KOPT-K1 (cell line): ENCODE data around the gene GMPR2.

Source experiments
- H3K27ac ChIP-seq: fragments of 200-600 bp; sonication (generic); 2 replicates; pipeline ENCODE4 v1.5.1; 2016; ENCODE audit warnings: antibody characterized with exemption, mild to moderate bottlenecking, low read depth, low read length; ENCODE audit not compliant: poor library complexity, severe bottlenecking
- H3K36me3 ChIP-seq: fragments of 200-600 bp; sonication (generic); 2 replicates; pipeline ENCODE4 v1.5.1; 2017; ENCODE audit warnings: antibody characterized with exemption, mild to moderate bottlenecking, low read length, moderate library complexity; ENCODE audit not compliant: insufficient read depth
- H3K9me3 ChIP-seq: fragments of 200-600 bp; sonication (generic); 2 replicates; pipeline ENCODE4 v1.5.1; 2017; ENCODE audit warnings: antibody characterized with exemption, low read length, mild to moderate bottlenecking; ENCODE audit not compliant: insufficient read depth, poor library complexity, severe bottlenecking

GMPR2 gene

DNA sequence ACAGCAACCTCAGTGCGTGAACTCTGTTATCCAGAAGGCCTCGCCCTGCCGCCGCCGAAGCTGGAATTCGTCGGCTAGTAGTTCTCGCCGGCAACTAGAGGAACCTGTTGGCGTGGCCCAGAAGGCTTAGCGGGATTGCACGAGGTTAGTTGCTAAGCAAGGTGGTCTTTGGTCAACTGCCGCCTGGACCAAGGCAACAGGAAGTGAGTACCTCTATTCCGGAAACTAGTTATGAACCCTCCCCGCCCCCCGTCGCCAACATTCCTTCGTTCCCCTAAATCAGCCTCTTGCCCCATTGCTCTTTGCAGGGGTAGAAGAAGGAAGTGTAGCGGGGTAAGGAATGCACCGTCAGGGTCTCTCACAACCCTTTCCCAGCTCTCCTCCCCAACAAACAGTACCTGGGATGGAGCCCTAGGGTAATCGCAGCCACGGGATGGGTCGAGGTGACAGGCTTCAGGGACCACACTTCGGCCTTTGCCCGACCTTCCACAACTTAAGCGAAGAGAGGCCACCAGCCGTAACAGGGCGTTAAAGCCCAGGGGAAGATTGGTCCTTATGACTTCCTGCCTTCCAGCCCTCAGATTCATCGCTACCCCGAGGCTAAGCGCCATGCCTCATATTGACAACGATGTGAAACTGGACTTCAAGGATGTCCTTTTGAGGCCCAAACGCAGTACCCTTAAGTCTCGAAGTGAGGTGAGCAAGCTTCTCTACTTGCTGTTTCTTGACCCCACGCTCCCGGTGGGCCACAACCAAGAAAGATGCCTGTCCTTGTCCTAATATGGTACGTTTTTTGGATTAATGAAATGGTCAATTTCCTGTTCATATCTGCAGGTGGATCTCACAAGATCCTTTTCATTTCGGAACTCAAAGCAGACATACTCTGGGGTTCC, at the start of gene GMPR2:
GMPR2 (plus strand) TSS at position 285 of the 893 bp plus-strand sequence; CDS start at position 610, 325 bp downstream.
- Histone ChIP-seq H3K27ac (peak within 1 kb of the TSS; percentile 88), H3K9me3 (no peaks in the 10 kb centered on the region), H3K36me3 (peaks cover 49% of the 10 kb centered on the region)

DNA sequence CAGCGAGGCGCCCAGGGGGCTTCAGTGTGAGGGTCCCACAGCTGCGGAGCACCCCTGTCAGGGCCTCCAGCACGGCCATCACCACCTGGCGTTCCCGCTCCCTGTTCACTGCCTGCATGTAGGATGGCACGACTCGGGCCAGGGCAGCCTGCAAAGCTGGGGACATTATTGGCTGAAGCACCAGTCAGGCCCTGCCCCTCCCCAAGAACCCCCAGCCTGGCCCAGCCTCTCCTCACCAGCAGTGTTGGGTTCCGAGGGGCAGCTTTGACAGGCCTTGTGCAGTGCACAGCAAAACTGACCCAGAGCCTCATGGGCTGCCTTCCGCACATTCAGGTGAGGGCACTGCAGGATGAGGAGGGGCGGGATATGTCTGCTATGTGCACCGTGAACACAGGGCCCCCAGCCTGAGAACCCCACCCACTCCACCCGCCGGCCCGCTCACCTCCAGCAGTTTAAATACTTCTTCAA, 49.7 kb upstream of the GMPR2 start:
- H3K36me3 ChIP-seq = peaks cover 91% of the 10 kb centered on the region
- no peaks in the 10 kb centered on the region for H3K9me3 ChIP-seq

DNA sequence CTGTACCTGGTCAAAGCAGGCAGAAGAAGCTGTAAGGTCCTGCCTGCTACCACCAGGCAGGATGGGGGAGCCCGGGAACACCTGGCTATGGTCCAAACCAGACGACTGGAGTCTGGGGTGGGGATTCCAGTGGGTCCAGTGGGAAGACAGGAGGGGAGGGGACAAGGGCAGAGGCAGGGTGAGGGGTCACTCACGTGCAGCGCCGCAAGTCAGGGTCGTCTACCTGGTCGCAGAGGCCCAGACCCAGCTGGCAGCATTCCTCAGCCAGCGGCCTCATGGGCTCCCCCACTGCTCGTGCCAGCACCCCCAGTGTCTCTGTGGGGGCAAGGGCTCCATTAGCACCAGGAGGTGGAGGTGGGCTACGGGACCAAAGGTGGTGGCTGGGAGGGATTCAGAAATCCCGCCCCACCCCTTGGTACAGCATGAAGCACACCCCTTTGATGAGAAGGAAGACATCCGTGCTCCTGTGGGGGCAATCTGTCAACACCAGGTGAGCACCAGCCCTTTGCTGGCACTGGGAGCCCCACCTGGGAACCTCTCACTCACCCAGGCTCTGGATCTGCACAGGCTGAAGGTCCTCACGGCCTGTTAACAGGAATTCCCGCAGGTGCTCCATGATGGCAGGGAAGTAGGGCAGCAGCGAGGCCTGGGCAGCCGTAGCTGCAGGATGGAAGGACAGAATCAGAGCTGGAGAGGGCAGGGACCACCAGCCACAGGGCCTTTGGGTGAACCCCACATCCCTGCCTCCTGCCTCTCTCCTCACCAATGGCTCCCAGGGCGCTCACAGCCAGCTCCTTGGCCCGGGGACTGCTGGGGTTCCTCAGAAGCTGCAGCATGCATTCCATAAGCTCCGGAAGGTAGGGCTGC, 48.4 kb upstream of the GMPR2 start:
- H3K27ac ChIP-seq = no peak overlapping the region
- H3K9me3 ChIP-seq = no peaks in the 10 kb centered on the region
- peaks cover 78% of the 10 kb centered on the region for H3K36me3 ChIP-seq

More for the DNA sequence above, 49.7 kb upstream of the GMPR2 start:
- H3K27ac ChIP-seq = no peak overlapping the region

DNA sequence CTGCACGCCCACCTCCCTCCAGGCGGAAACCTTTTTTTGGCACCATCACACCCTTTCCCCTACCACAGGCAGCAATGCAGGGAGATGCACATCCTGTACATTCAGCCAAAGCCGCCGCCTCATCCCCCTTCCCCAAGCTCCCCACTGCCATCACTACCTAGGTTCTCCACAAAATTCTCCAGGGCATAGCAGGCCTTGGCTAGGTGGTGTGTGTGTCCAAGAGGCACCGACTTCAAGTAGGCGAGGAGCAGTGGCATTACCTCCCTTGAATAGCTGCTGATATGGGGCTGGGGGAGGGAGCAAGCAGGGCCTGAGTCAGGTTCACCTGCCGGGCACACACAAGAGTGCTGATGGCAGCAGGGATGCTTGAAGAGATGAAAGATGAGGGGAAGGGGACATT, 47.7 kb upstream of the GMPR2 start:
- peaks cover 75% of the 10 kb centered on the region for H3K36me3 ChIP-seq
- no peak overlapping the region for H3K27ac ChIP-seq
- H3K9me3 ChIP-seq = no peaks in the 10 kb centered on the region

DNA sequence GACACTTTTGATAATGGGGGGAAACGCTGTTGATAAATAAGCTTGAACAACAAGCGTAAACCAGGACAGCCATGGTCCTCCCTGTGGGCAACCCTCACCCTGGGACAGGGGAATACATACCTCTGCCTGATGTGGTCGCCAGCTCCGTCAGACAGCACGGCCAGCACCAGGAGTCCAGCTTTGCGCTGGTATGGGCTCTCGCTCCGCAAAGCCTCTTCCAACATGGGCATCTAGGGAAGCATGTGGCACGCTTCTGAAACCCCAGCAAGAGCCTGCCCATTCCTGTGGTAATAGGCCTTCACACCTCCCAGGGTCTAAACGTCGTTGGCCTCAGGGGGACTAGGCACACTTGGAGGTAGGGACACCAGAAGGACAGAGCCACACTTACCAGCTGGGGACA, 47.0 kb upstream of the GMPR2 start:
- no peak overlapping the region for H3K27ac ChIP-seq
- H3K9me3 ChIP-seq = no peaks in the 10 kb centered on the region
- H3K36me3 ChIP-seq = peaks cover 74% of the 10 kb centered on the region

DNA sequence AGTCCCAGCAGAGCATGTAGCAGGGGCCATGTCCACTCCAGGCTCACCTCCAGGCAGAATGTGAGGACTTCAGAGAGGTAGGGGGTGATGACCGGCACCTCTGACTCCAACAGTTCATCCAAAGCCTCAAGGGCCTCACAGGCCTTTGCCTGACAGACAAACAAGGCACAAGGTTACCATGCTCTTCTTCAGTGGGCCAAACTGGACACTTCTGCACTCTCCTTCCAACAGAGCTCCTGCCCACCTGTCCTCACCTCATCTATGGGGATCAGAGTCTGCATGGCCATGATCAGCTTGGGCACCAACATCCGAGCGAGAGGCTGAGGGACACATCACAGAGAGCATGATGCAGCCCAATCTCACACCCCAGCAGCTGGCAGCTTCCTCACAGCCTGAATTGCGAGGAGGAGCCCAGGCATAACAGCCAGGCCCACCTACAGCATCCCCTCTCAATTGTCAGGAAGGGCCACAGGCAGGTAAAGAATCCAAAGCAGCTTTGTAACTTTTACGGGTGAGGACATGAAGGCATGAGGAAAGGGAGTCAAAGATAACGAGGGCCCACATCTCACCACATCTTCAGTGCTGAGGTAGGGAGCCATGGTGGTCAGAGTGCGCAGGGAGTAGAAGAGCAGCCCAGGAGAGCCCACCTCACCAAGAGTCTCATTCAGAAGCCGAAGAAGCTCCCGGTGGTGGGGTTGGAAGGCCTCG, 45.7 kb upstream of the GMPR2 start:
- peaks cover 72% of the 10 kb centered on the region for H3K36me3 ChIP-seq
- peak overlapping the region; percentile 66 for H3K27ac ChIP-seq
- H3K9me3 ChIP-seq = no peaks in the 10 kb centered on the region

DNA sequence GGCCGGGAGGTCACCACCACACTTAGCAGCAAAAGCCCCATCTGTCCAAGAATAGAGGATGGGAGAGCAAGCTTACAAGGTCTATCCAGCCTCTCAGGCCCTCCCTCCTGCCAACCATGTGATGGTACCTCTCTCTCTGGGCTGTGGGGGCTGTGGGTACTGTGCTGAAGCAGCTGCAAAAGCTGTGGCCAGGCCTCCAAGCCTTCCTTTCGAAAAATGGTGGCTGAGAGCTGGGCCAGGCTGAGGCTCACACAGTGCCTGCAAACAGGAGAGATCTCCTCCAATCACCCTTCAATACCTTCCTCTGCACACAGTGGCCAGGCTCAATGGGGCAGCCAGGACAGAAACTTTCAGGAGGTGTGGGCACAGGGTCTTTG, 45.2 kb upstream of the GMPR2 start:
- Histone ChIP-seq H3K36me3 (peaks cover 72% of the 10 kb centered on the region), H3K9me3 (no peaks in the 10 kb centered on the region), H3K27ac (peak overlapping the region; percentile 66)

DNA sequence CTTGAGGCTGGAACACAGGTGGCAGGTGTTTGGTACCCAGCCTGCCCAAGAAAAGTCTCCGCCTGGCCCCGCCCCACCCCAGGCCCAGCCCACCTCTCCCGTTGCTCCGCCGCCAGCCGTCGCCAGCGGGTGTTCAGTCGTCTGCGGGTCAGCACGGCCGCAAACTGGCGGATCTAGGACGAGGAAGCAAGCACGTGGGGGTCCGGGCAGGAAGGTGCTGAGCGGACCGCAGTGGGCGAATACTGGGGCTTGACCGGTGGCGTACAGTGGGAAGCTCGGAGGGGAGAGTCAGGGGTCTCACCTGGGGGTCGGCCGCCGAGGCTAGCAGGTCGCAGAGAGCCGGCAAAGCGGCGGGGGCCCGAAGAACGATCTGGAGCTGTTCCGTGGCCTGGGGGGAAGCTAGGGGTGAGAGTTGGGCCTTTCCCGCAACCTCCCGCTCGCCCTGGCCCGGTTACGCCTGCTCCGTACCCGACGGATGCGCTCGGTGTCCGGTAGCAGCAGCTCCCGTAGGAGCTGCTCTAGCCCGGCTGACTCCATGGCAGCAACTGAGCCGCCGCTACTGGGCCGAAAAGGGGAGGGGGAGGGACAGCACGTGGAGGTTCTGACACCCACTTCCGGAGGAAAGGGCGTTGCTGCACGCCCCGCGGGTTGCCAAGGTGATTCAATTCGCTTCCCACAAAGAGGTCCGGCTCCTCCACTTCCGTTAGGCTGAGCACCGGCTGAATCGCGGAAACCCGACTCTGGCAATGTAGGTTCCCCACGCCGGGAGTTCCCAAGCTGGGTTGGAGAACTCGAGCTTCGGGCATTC, 44.3 kb upstream of the GMPR2 start, which contains the start of gene IPO4:
IPO4 (minus strand) TSS at position 566 of the 808 bp plus-strand sequence; CDS start at position 537, 29 bp downstream.
- Histone ChIP-seq H3K9me3 (no peaks in the 10 kb centered on the region), H3K27ac (peak within 1 kb of the TSS; percentile 66), H3K36me3 (peaks cover 71% of the 10 kb centered on the region)

DNA sequence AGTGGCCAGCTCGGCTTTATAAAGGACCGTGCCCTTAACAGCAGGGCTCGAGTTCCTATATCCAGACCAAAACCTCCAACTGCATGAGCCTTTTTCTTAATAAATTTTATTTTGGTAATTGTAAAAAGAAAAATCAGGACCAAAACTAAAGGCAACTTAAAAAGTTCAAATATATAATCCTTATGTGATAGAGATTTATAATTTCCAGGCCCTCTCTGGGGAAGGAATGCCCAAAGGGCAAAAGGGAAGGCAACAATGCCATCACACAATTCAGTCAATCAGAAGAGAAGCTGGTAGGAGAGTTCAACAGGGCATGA, 43.7 kb upstream of the GMPR2 start:
- Histone ChIP-seq H3K36me3 (peaks cover 68% of the 10 kb centered on the region), H3K27ac (peak overlapping the region; percentile 66), H3K9me3 (no peaks in the 10 kb centered on the region)

DNA sequence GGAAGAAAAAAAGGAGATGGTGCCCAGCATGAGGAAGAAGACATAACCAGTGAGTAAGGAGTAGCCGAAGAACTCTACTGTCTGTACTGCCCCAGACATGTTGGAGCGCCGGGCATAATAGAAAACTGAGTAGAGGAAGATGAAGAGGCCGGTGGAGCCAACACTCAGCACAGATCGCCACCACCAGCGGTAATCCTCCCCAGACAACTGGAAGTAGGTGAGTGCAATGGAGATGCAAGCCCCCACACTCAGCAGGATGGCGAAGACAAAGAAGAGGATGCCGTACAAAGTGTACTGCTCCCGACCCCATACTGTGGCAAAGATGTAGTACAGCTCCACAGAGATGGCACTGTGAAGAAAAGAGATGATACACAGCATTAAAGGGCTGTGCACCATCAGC, 43.3 kb upstream of the GMPR2 start:
- peaks cover 67% of the 10 kb centered on the region for H3K36me3 ChIP-seq
- no peaks in the 10 kb centered on the region for H3K9me3 ChIP-seq
- H3K27ac ChIP-seq = peak overlapping the region; percentile 66

DNA sequence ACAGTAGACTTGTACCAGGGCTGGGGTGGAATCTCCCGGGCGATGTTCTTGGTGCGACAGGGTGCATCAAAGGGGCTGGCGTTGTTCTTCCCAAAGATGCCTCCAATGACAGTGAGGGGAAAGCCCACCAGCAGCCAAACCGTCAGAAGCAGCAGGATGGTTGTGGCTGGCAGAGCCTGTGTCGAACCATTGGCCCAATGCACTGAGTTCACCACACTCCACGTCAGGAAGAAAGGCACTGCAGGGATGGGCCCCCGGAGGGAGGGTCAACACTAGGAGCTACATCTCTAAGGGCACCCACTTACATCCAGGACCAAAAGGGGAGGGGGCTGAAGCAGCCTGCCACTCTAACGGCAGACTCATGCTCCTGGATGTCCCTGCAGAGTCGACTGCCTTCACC, 42.3 kb upstream of the GMPR2 start:
- H3K9me3 ChIP-seq = no peaks in the 10 kb centered on the region
- no peak overlapping the region for H3K27ac ChIP-seq
- peaks cover 57% of the 10 kb centered on the region for H3K36me3 ChIP-seq

DNA sequence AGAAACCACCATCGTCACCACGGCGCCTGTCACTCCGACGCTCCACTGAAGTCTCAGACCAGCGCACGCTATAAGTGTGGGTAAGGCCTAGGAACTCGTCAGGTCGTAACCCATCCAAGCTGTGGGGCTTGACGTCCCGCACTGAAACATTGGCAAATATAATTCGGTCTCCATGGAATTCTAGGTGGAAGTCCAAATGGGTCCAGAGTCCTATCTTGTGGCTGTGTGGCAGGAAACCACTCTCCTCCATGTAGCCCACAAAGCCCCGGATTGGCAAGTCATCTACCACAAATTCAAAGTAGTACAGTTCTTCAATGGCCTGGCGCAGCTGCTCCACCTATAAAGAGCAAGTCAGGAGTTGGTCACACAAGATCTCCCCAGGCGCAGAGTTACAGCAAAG, 39.8 kb upstream of the GMPR2 start:
- Histone ChIP-seq H3K27ac (no peak overlapping the region), H3K36me3 (peaks cover 40% of the 10 kb centered on the region), H3K9me3 (no peaks in the 10 kb centered on the region)

DNA sequence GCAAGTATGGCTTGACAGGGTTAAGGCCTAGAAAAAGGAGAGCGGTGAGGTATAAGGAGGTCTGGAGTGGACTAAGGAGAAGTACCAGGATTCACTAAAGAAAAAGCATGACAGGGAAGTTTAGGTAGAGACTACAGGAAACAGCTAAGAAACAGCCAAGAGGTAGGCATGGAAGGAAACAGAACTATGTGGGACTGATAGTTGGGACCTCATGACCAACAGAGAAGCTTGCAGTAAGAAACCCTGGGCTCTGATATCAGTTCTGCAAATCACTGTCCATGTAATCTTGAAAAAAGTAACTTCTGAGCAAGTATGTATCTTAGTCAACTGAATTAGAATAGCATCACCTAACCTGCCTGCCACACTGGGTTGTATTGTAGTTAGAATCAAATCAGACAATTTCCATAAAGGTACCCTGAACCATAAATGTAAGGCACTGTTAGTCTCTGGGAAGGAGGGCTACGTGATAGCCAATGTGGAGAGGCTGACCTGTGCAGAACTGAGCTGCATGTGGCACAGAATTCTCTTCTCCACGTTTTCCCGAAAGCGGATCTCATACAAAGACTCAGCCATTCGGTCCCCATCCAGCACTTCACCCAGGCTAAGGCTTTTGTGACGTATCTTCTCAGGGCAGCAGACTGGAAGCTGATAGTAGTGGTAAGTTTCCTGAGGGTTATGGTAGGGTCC, 38.4 kb upstream of the GMPR2 start:
- no peaks in the 10 kb centered on the region for H3K9me3 ChIP-seq
- H3K27ac ChIP-seq = peak overlapping the region; percentile 98
- H3K36me3 ChIP-seq = peaks cover 47% of the 10 kb centered on the region

DNA sequence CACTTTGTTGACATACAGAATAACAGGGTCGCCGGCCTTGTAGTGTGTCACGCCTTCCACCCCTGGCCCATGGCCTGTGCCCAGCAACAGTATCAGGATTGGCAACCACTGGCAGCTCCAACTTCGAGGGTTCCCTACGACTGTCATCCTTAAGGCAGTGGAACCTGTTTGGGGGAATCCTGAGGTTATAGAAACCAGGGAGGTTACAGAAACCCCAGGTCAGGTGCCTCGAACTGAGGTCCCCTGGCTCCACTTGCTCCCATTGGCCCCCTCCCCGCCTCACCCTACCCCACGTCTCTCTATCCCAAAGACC, 37.9 kb upstream of the GMPR2 start:
- Histone ChIP-seq H3K36me3 (peaks cover 47% of the 10 kb centered on the region), H3K27ac (peak overlapping the region; percentile 98), H3K9me3 (no peaks in the 10 kb centered on the region)
